GM12892 (cell line): ENCODE measurements around the gene TOMM20.

Experiments used
- POLR2A ChIP-seq: IDR thresholded peaks from 2 replicates; pipeline ENCODE4 v1.6.1; 2011; ENCODE audit warnings: low read depth, low read length, control low read depth
- POLR2AphosphoS5 ChIP-seq: IDR thresholded peaks from 2 replicates; pipeline ENCODE4 v1.6.1; 2011; ENCODE audit warnings: low read depth, low read length, control low read depth

GRCh38 chr1:235067396-235068157, 61.1 kb downstream of the TOMM20 start:
- TF ChIP-seq POLR2A: no peak
- TF ChIP-seq POLR2AphosphoS5: no peak
